ENCODE measurements around the gene CCDC14.
"Not testable (repeated sequence)": the region's sequence is repeated elsewhere in the genome, so short reads cannot be mapped to it uniquely, and the experiment has no call there.

CCDC14 gene

DNA sequence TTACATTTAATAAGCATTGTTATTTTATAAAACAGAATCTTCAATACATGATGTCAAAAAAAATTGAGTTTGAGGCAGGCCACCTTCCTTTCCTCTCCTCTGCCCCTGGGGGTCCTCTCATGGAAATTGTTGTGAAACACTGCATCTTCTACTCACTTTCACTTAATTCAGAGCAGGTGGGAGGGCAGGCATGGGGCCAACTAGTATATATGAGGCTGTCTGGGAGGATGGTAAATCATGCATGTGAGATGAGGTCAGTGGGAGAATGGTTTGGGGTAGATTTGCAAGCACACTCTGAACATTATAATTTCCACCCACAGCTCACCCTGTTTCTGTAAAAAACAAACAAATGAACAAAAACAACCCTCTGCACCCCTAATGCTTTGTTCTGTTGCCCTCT, 10.4 kb upstream of the CCDC14 start:
- no peak for DNase-seq (ENCODE audit: extremely low spot score)
- TF ChIP-seq CTCF (IDR thresholded peaks at IDR 0.05; ENCODE audit: control extremely low read depth, extremely low read depth, low read depth, missing control alignments) = no peak
- CTCF ChIA-PET = no interaction called here
- POLR2A ChIA-PET = no interaction called here

DNA sequence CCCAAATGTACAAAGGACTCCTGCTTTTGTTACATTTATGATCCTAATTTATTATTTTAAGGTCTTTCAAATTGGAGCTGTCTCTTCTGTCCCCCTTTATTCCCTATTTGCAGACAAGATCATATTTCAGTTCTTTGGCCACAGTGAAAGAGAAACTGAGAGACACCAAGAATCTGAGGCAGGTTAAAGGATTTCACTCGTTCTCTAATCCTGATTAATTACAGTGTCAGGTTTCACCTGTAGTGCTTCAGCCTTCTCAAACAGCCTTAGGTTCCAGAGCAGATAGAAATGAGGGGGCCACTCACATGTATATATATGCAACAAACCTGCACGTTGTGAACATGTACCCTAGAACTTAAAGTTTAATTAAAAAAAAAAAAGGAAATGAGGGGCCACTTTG, 6.2 kb upstream of the CCDC14 start:
- CTCF ChIA-PET; DNase-seq (ENCODE audit: extremely low spot score): not testable (repeated sequence)

GRCh38 chr3:123966799-123967198, 5.8 kb upstream of the CCDC14 start:
- CTCF ChIA-PET; DNase-seq (ENCODE audit: extremely low spot score); POLR2A ChIA-PET: not testable (repeated sequence)

More for the DNA sequence above, 6.2 kb upstream of the CCDC14 start:
- POLR2A ChIA-PET = not testable (repeated sequence)

- CTCF ChIA-PET = interaction anchor here (1.1 to 1.5 kb wide), 2 partner anchors 18 to 68 kb away, joined by 3 read pairs; partner anchors contain the start of gene KALRN
- DNase-seq (ENCODE audit: extremely low spot score); POLR2A ChIA-PET: not testable (repeated sequence)
These were observed 3.8 kb upstream of the CCDC14 start for GRCh38 chr3:123964793-123965192.

DNA sequence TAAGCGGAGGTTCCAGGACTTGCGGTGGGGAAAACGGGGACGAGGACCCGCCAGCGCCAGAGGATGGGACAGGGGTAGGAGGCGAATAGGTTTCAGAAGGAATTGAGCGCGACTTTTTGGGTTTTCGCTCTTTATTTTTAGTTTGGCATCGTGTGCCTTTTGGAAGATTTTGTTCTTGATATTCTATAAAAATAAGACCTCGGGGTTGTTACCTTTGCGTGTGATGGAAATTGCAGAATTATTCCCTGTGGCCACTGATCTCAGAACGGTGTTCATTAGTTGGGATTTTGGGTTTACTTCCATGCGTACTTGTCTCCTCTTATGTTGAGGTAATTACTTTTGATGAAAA, 453 bp upstream of the CCDC14 start:
- ChIA-PET POLR2A (no interaction called here), CTCF (no interaction called here)
- DNase-seq (ENCODE audit: extremely low spot score) = no peak
- no peak for TF ChIP-seq CTCF (IDR thresholded peaks at IDR 0.05; ENCODE audit: control extremely low read depth, extremely low read depth, low read depth, missing control alignments)

DNA sequence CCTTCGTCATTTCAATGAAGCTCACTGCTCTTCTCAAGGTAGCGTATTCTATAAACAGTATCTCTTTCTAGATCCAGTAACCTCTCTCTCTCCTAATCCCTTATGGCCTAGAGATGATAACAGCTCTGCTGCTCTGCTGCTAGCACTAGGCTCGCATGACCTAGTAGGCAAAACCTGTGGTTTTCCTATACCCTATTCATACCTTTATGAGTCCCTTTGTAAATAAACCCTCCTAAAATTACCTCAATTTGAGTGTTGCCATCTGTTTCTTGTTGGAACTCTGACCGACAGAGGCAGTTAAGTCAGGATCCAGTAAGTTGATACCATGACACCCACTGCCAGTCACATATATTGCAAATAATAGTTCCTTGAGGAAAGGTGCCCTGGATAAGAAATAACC, 7.3 kb downstream of the CCDC14 start:
- CTCF ChIA-PET = no interaction called here
- DNase-seq (ENCODE audit: extremely low spot score) = no peak
- POLR2A ChIA-PET = no interaction called here
- no peak for TF ChIP-seq CTCF (IDR thresholded peaks at IDR 0.05; ENCODE audit: control extremely low read depth, extremely low read depth, low read depth, missing control alignments)

- POLR2A ChIA-PET = no interaction called here
- no peak for DNase-seq (ENCODE audit: extremely low spot score)
- TF ChIP-seq CTCF (IDR thresholded peaks at IDR 0.05; ENCODE audit: control extremely low read depth, extremely low read depth, low read depth, missing control alignments) = no peak
- CTCF ChIA-PET = interaction anchor here (0.6 to 1.1 kb wide), 3 partner anchors 11 to 423 kb away, joined by 3 read pairs; no protein-coding TSS in a partner anchor
These were observed 8.0 kb downstream of the CCDC14 start for GRCh38 chr3:123952844-123953520.

DNA sequence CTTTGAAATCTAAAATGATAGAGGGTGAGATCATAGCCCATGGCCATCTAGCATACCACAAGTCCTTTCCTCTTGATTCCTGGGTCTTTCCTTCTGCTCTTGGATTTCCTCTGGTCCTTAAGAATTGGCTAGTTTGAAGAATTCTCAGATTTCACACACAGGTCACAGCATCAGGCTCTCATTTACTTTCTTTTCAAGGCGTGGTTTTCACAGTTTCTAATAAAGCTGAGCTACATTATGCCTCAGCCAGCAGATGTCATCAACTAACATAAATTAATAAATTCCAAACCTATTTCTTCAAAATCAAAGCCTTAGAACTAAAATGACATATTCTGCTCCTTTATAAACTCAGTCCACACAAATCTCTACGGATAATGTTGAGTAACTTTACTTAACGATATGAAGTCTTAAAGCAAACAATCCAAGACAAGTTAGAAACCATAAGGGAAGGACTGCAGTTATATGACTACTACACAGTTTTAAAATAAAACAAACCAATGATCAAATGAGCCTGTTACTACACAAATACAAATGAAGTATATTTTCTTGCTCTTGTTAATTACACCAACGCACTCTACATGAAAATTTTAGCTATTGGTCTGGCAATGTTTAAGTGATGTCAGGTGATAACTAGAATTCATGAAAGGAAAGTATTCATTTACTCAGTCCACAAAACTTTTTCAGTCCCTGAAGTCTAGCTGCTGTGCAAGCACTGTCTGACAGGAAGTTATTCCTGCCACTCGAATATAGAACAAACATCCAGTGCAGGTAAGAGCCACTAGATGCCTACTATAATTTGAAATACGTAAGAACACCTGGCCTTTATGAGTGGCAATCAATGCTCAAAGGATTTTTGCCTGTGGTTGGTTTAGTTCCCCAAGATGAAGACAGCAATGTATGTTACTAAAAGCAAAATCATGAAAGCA, 9.2 kb downstream of the CCDC14 start:
- no peak for TF ChIP-seq CTCF (IDR thresholded peaks at IDR 0.05; ENCODE audit: control extremely low read depth, extremely low read depth, low read depth, missing control alignments)
- POLR2A ChIA-PET = no interaction called here
- no peak for DNase-seq (ENCODE audit: extremely low spot score)
- CTCF ChIA-PET = interaction anchor here (1.1 kb wide), 1 partner anchor 10 kb away, joined by 3 read pairs; no protein-coding TSS in a partner anchor

Data from GM10248 (cell line).